ENCODE results near the gene NLN.

GRCh38 chr5:65721720-65722574, at the start of gene NLN, which contains the start of gene SGTB:
- TF ChIP-seq CTCF (IDR thresholded peaks at IDR 0.05; ENCODE audit: low read depth, low read length) = no peak
- peak; percentile 60 for TF ChIP-seq POLR2A (IDR thresholded peaks at IDR 0.05; ENCODE audit: extremely low read depth, insufficient read length)
